NCI-H1417 treated with DMSO at 0.1 percent for 48 hours (cell line): ENCODE measurements around the gene C19orf85.
"Not testable (repeated sequence)": the region's sequence is repeated elsewhere in the genome, so short reads cannot be mapped to it uniquely, and the experiment has no call there.

Source experiments
- DNase-seq: peaks from one replicate; lab custom pipeline; 2025; lab: John Stamatoyannopoulos, UW

The C19orf85 gene

DNA sequence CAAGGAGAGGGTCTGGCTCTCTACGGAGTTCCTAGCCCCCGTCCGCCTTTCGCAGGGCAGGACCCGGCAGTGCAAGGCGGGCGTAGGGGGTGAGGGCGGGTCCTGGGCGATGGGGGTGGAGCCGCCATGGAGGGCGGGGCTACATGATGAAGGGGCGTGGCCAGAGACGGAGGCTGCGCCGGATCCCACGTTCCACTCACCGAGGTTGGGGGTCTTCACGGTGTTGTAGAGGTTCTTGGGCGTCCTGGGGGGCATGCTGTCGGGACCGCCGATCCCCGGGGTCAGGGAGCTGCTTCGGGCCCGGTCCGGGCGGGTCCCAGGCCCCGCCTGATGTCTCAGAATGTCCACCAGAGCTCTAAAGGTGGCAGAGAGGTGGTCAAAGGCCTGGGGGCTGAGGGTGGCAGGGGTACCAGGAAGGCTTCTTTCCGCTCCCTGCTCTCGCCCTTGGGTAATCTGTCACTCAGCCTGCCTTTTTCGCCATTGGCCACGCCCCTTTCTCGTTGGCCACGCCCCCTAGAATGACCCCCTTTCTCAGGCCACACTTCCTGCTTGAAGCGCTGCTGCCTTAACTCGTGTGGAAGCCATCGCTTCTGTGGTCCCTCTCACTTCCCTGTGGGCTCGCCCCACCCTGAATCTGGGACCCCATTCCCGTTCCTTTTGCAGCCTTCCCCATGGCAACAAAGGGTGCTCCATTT, 24.0 kb downstream of the C19orf85 start:
- no peak for DNase-seq

DNA sequence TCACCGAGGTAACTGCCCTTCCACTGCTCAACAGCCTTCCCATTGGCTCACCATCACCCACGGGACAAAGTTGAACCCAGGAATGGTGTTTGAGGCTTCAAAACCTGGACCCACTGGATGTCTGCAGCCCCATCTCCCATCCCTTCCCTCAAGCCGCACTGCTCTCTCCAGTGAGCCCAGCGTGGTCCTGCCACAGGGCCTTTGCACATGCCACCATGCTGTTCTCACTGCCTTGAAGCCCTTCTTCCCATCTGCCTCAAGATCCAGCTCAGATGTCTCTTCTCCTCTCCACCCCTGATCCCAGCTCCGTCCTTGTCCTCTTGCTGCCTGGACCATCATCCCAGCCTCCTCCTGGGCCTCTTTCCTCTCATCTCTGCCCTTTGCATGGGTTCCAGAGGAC, 25.5 kb downstream of the C19orf85 start:
- no peak for DNase-seq

GRCh38 chr19:55437410-55437809, 27.1 kb downstream of the C19orf85 start:
- DNase-seq: no peak

GRCh38 chr19:55436847-55437246, 27.7 kb downstream of the C19orf85 start:
- no peak for DNase-seq

DNA sequence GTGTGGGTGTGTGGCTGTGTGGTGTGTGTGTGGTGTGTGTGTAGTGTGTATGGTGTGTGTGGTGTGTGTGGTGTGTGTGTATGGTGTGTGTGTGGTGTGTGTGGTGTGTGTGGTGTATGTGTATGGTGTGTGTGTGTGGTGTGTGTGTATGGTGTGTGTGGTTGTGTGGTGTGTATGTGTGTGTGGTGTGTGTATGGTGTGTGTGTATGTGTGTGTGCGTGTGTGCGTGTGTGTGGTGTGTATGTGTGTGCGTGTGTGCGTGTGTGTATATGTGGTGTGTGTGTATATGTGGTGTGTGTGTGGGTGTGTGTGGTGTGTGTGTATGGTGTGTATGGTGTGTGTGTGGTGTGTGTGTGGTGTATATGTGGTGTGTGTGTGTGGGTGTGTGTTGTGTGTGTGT, 29.5 kb downstream of the C19orf85 start:
- DNase-seq: no peak

DNA sequence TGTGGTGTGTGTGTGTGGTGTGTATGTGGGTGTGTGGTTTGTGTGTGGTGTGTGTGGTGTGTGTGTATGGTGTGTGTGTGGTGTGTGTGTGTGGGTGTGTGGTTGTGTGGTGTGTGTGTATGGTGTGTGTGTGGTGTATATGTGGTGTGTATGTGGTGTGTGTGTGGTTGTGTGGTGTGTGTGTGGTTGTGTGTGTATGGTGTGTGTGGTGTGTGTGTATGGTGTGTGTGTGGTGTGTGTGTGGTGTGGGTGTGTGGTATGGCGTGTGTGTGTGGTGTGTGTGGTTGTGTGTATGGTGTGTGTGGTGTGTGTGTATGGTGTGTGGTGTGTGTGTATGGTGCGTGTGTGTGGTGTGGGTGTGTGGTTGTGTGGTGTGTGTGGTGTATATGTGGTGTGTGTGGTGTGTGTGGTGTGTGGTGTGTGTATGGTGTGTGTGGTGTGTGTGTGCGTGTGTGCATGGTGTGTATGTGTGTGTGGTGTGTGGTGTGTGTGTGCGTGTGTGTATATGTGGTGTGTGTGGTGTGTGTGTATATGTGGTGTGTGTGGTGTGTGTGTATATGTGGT, 30.1 kb downstream of the C19orf85 start:
- no peak for DNase-seq

DNA sequence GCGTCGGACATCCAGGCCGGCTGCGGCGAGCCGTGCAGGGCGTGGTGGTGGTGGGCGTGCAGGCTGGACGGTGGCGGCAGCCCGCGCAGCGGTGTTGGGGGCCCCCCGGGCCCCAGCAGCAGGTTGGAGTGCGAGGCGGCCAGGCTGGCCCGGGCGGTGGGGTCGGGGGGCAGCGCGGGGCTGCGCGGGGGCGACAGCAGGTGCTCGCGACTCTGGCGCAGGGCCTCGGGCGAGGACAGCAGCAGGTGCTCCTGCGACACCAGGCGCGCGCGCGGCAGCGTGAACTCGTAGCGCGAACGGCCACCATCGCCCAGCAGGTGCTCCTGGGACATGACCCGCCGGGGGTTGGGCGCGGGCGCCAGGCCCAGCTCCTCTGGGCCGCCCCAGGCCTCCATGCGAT, 31.3 kb downstream of the C19orf85 start:
- no peak for DNase-seq

- DNase-seq: no peak
These were observed 32.2 kb downstream of the C19orf85 start for GRCh38 chr19:55432241-55432959.

DNA sequence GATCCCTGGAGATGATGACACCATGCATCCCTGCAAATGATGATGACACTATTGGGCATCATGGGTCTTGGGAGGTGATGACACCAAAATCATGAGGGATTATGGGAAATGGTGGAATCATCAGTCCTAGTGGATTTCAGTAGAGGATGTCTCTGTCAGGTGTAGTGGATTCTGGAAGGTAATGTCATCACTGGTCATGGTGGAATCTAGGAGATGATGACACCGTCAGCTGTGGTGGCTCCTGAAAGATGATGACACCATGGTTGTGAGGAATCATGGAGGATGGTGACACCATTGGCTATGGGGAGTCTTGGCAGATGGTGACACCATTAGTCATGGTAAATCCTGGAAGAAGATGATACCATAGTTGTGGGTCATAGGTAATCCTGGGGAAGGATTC, 33.4 kb downstream of the C19orf85 start:
- DNase-seq: no peak

- DNase-seq: no peak
These were observed 38.5 kb downstream of the C19orf85 start for GRCh38 chr19:55426042-55426441.

- DNase-seq: no peak
These were observed 40.0 kb downstream of the C19orf85 start for GRCh38 chr19:55424518-55424917.

DNA sequence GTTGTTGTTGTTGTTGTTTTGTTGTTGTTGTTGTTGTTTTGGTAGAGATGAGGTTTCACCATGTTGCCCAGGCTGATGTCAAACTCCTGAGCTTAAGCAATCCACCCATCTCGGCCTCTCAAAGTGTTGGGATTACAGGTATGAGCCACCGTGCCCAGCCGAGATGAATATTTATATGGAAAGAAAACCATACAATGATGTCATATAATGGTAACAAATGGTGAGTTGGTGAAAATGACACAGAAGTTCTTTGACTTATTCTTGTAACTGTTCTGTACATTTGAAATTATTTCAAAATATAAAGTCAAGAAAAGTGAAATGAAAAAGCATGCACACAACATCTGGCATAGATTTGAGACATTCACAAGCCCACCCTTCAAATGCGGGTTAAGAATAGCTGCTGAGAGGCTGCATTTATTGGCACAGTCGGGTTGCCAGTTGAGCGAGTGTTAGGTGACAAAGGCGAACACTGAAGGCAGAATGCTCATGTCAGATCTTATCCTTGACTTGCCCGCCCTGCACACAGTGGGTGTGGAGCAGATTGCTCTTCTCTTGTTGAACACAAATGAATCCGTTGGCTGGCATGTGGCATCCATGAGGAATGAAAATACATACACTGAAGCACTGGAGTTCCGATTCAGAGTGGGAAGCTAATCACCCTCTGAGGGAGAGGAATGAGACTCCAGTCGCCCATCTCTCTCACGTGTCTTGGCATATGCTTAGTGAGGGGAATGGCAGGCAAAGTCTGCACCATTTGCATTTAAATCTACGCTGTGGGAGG, 41.1 kb downstream of the C19orf85 start:
- no peak for DNase-seq

- DNase-seq: not testable (repeated sequence)
These were observed 43.3 kb downstream of the C19orf85 start for GRCh38 chr19:55421281-55421680.

DNA sequence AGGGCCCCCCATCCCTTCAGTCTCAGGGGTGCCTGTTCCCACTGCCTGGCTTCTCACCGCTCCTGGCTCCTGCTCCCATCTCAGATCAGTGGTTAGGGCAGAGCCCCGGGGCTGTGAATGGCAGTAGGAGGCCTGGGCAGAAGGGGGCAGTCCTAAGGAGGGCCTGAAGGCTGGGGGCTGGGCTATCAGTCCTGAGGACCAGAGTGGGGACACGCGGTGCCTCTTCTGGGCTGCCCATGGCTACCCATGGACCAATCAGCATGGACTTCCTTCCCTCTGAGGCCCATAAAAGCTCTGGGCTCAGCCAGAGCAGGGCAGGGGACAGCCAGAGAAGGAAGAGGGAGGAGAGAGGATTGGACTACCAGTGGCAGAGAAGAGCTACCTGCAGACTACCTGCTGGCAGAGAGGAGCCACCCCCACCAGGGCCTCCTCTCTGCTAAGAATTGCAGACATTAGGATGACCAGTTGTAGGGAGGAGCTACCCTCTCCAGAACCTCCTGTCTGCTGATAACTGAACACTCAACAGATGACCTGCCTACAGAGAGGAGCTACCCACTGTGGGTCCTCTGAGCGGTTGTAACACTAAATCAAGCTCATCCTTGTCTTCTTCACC, 44.8 kb downstream of the C19orf85 start:
- no peak for DNase-seq

- DNase-seq: no peak
These were observed 45.4 kb downstream of the C19orf85 start for GRCh38 chr19:55419103-55419502.

- DNase-seq: no peak
These were observed 46.4 kb downstream of the C19orf85 start for GRCh38 chr19:55418185-55418584.
